Cardiac fibroblast (primary cell): ENCODE results near the gene DNAJC13.
"Not testable (repeated sequence)": the region's sequence is repeated elsewhere in the genome, so short reads cannot be mapped to it uniquely, and the experiment has no call there.

Source experiments
- DNase-seq, 2 donors: peaks; one replicate each; pipeline versions ENCODE4 v3.0.0 to v3.0.0-alpha.2; 2010; ENCODE audit warnings: low read depth in 2 of 2
- H3K4me3 ChIP-seq, 2 donors: replicated peaks in 1 of 2; 1 replicate in 1 of 2; 2 replicates in 1 of 2; pipeline ENCODE4 v1.5.1; 2011; ENCODE audit warnings: low read depth in 2 of 2, low read length in 2 of 2, mild to moderate bottlenecking in 2 of 2, moderate library complexity in 1 of 2
- TF ChIP-seq, protein P1 (sequence below): IDR thresholded peaks from one replicate; pipeline ENCODE4 v1.5.1; 2011; ENCODE audit warnings: low read depth, mild to moderate bottlenecking, low read length, inconsistent platforms

DNAJC13 gene

GRCh38 chr3:132395126-132395525, 22.2 kb upstream of the DNAJC13 start:
- TF ChIP-seq, protein P1, sequence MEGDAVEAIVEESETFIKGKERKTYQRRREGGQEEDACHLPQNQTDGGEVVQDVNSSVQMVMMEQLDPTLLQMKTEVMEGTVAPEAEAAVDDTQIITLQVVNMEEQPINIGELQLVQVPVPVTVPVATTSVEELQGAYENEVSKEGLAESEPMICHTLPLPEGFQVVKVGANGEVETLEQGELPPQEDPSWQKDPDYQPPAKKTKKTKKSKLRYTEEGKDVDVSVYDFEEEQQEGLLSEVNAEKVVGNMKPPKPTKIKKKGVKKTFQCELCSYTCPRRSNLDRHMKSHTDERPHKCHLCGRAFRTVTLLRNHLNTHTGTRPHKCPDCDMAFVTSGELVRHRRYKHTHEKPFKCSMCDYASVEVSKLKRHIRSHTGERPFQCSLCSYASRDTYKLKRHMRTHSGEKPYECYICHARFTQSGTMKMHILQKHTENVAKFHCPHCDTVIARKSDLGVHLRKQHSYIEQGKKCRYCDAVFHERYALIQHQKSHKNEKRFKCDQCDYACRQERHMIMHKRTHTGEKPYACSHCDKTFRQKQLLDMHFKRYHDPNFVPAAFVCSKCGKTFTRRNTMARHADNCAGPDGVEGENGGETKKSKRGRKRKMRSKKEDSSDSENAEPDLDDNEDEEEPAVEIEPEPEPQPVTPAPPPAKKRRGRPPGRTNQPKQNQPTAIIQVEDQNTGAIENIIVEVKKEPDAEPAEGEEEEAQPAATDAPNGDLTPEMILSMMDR: no peak
- no peak overlapping the region for H3K4me3 ChIP-seq
- DNase-seq: no peak

- TF ChIP-seq, protein P1: no peak
- no peak for DNase-seq
- no peak overlapping the region for H3K4me3 ChIP-seq
These were observed 21.0 kb upstream of the DNAJC13 start for GRCh38 chr3:132396255-132396654.

DNA sequence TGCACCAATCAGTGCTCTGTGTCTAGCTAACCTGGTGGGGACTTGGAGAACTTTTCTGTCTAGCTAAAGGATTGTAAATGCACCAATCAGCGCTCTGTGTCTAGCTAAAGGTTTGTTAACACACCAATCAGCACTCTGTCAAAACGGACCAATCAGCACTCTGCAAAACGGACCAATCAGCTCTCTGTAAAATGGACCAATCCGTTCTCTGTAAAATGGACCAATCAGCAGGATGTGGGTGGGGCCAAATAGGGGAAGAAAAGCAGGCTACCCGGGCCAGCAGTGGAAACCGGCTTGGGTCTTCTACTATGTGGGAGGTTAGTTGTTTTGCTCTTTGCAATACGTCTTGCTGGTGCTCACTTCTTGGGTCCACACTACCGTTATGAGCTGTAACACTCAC, 20.5 kb upstream of the DNAJC13 start:
- not testable (repeated sequence) for DNase-seq

GRCh38 chr3:132399054-132399929, 18.0 kb upstream of the DNAJC13 start:
- DNase-seq: peak; percentile 83
- TF ChIP-seq, protein P1: peak; percentile 87
- H3K4me3 ChIP-seq: no peak overlapping the region

More for the DNA sequence above, 20.5 kb upstream of the DNAJC13 start:
- not testable (repeated sequence) for H3K4me3 ChIP-seq

DNA sequence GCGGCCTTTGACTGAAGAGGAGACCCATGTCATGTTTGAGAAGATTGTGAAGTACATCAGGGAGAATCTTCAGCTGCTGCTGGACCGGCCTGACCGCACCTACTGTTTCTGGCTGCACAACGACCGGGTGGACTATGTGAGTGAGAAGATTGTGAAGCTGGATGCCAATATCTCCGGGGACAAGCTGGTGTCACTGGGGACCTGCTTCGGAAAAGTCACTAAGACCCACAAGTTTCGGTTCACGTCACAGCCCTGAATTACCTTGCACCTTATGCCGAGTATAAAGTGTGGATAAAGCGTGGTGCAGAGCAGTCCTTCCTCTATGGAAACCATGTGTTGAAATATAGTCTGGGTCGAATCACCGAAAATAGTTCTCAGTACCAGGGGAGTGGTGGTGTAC, 16.0 kb upstream of the DNAJC13 start:
- TF ChIP-seq, protein P1: no peak
- no peak for DNase-seq
- H3K4me3 ChIP-seq: no peak overlapping the region

DNA sequence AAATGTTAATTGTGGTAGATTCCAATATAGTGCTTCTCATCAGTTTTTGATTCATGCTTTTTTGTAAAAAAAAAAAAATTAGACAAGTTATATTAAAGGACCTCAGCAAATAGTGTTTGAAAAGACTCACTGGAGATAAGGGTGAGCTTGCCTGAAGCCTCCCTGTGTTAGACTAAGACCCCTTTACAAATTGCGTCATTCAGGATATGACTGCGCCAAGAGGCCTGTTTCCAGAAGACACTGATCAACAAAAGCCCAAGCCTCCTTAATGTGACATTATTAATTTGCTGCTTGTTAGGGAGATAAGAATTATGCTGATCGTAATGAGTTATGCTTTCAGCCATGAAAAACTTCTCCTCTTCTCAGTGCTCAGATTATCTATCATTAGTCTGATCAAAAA, 13.0 kb upstream of the DNAJC13 start:
- DNase-seq: peak; percentile 36 to 54
- no peak overlapping the region for H3K4me3 ChIP-seq
- TF ChIP-seq, protein P1: no peak

DNA sequence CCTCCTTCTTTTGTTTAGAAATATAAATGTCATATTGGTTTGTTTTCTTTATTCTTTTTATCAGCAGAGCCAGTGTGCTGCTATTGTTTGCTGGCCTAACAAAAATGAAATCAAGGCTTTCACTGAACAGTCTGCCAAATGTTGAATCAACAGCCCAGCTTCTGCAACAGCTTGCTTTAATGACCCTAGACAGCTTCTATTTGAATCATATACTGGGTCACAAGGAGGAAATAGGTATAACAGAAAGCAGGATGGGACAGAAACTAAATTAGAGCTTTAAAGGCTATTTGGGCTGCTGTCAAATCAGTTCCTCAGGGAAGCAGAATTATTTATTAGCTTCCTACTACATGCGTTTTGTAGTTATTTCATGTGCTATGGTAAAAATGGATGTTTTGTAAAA, 12.1 kb upstream of the DNAJC13 start:
- TF ChIP-seq, protein P1: no peak
- no peak overlapping the region for H3K4me3 ChIP-seq
- peak; percentile 62 to 70 for DNase-seq
